ENCODE results near the gene XXYLT1. TPM values are rescaled to one million over a fixed set of nuclear protein-coding genes. Genes with fewer than 3 reads are reported as not detected.
A peak's percentile ranks its signal among the peaks of the same experiment; 100 is the strongest.
"Not testable (repeated sequence)": the region's sequence is repeated elsewhere in the genome, so short reads cannot be mapped to it uniquely, and the experiment has no call there.

XXYLT1 gene
- polyA plus RNA-seq, 4 donors: 0.81 to 11.7 (median 4.6) TPM

DNA sequence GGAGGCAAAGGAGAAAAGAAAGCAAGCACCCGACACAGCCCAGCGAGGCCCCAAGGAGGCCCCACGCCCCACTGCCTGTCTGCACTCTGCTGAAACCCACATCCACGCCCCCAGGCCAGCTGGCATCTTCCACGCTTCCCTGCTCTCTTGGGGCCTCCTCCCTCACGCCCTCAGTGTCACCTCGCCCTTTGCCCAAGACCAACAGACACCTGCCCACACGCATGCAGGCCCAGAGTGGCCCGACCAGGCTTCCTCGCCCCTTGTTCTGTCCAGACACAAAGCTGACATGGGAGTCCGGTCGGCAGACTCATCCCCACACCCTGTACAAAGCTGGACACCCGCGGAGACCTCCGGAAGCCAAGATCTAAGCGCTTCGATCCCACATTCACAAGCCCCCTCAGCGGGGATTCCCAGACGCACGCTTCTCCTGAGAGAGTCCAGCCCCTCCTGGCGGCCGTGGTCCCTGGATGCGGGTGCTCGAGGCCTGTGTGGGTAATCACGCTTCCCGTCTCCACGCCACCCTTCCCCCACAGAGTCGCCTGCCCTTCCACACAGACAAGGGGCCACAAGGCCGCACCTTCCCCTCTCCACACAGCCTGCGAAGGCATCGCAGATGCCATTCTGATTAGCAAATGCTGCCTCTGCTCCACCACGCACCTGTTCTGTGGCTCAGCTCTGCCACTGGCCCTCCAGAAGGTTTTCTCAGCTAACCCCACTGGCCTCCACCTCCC lies 176.6 kb downstream of the XXYLT1 start:
- Histone ChIP-seq H3K9me3 (ENCODE audit: control insufficient read depth in 2 of 2, insufficient read depth in 1 of 2, low read depth in 1 of 2, low read length in 1 of 2) (no peaks in the 10 kb centered on the region), H3K4me1 (ENCODE audit: control insufficient read depth in 3 of 3, insufficient read depth in 2 of 3, low read depth in 1 of 3, low read length in 2 of 3) (peaks cover 0 to 17% (median 0%) of the 10 kb centered on the region in 3 donors), H3K27me3 (ENCODE audit: control insufficient read depth in 3 of 3, insufficient read depth in 3 of 3, low read length in 3 of 3) (no peaks in the 10 kb centered on the region), H3K4me3 (ENCODE audit: low read depth in 1 of 3, low read length in 3 of 3) (no peak overlapping the region), H3K27ac (ENCODE audit: low read depth in 1 of 3, low read length in 2 of 3) (peak overlapping the region in 1 of 3 donors; percentile 29), H3K36me3 (ENCODE audit: control insufficient read depth in 3 of 3, insufficient read depth in 2 of 3, low read depth in 1 of 3, low read length in 3 of 3) (no peaks in the 10 kb centered on the region)
- FAIRE-seq (no peak), DNase-seq (peak in 1 of 2 donors; percentile 66)
- WGBS, 3 donors: 76 to 77% (median 77%) methylated on average over 31 to 32 of the region's 32 CpGs

DNA sequence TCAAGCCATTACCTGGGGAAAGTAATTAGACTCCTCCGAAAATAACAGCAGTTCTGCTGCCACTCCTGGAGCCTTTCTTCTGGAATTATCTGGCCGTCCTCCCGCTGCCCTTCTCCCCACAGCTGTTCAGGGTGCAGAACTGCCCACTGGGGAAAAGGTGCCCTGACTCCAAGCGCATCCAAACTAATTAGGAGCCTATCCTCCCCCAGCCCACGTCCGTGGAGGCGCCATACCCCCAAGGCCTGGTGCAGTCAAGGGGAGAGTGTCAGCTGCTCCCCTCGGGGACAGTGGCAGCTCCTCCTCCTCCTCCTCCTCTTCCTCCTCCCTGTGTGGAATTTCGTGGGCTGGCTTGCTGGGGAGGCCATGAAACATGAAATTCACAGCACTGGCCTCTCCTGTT lies 177.2 kb downstream of the XXYLT1 start:
- Histone ChIP-seq H3K27ac (ENCODE audit: low read depth in 1 of 3, low read length in 2 of 3) (peak overlapping the region in 1 of 3 donors; percentile 29), H3K27me3 (ENCODE audit: control insufficient read depth in 3 of 3, insufficient read depth in 3 of 3, low read length in 3 of 3) (no peaks in the 10 kb centered on the region), H3K36me3 (ENCODE audit: control insufficient read depth in 3 of 3, insufficient read depth in 2 of 3, low read depth in 1 of 3, low read length in 3 of 3) (no peaks in the 10 kb centered on the region), H3K9me3 (ENCODE audit: control insufficient read depth in 2 of 2, insufficient read depth in 1 of 2, low read depth in 1 of 2, low read length in 1 of 2) (no peaks in the 10 kb centered on the region), H3K4me1 (ENCODE audit: control insufficient read depth in 3 of 3, insufficient read depth in 2 of 3, low read depth in 1 of 3, low read length in 2 of 3) (peaks cover 0 to 17% (median 0%) of the 10 kb centered on the region in 3 donors), H3K4me3 (ENCODE audit: low read depth in 1 of 3, low read length in 3 of 3) (no peak overlapping the region)
- no peak for FAIRE-seq
- 64 to 81% (median 77%) methylated on average over 9 of the region's 9 CpGs for WGBS, 3 donors
- no peak for DNase-seq

DNA sequence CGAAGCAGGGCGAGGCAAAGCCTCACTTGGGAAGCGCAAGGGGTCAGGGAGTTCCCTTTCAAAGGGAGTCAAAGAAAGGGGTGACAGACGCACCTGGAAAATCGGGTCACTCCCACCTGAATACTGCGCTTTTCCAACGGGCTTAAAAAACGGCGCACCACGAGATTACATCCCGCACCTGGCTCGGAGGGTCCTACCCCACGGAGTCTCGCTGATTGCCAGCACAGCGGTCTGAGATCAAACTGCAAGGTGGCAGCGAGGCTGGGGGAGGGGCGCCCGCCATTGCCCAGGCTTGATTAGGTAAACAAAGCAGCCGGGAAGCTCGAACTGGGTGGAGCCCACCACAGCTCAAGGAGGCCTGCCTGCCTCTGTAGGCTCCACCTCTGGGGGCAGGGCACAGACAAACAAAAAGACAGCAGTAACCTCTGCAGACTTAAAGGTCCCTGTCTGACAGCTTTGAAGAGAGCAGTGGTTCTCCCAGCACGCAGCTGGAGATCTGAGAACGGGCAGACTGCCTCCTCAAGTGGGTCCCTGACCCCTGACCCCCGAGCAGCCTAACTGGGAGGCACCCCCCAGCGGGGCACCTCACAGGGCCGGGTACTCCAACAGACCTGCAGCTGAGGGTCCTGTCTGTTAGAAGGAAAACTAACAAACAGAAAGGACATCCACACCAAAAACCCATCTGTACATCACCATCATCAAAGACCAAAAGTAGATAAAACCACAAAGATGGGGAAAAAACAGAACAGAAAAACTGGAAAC lies 182.9 kb downstream of the XXYLT1 start:
- H3K9me3 ChIP-seq (ENCODE audit: control insufficient read depth in 2 of 2, insufficient read depth in 1 of 2, low read depth in 1 of 2, low read length in 1 of 2); H3K27me3 ChIP-seq (ENCODE audit: control insufficient read depth in 3 of 3, insufficient read depth in 3 of 3, low read length in 3 of 3); H3K27ac ChIP-seq (ENCODE audit: low read depth in 1 of 3, low read length in 2 of 3); H3K4me1 ChIP-seq (ENCODE audit: control insufficient read depth in 3 of 3, insufficient read depth in 2 of 3, low read depth in 1 of 3, low read length in 2 of 3); FAIRE-seq: not testable (repeated sequence)
- Histone ChIP-seq H3K4me3 (ENCODE audit: low read depth in 1 of 3, low read length in 3 of 3) (peak overlapping the region in 1 of 3 donors; percentile 22), H3K36me3 (ENCODE audit: control insufficient read depth in 3 of 3, insufficient read depth in 2 of 3, low read depth in 1 of 3, low read length in 3 of 3) (peaks cover 0 to 12% (median 0%) of the 10 kb centered on the region in 3 donors)
- WGBS, 3 donors: 10 to 20% (median 19%) methylated on average over 19 to 20 of the region's 25 CpGs
- peak; percentile 29 to 34 for DNase-seq

DNA sequence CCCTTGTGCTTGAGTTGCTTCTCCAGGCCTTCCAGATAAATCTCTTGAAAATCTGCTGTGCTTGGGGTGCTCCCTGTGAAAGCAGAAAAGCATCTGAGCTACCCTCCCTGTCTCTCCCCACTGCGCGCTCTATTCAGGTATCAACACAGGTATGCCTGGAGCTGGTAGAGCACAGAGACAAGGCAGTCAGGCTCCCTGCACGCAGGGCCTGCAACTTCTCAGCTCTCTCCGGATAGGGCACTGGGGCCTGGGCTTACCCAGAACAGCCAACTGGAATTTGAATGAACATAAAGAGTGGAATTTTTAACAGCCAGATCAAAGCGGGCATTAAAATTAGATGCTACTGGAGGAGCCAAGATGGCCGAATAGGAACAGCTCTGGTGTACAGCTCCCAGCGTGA lies 183.6 kb downstream of the XXYLT1 start:
- no peaks in the 10 kb centered on the region for H3K27me3 ChIP-seq (ENCODE audit: control insufficient read depth in 3 of 3, insufficient read depth in 3 of 3, low read length in 3 of 3)
- H3K9me3 ChIP-seq (ENCODE audit: control insufficient read depth in 2 of 2, insufficient read depth in 1 of 2, low read depth in 1 of 2, low read length in 1 of 2): peaks cover 0 to 3% of the 10 kb centered on the region in 2 donors
- no peak overlapping the region for H3K27ac ChIP-seq (ENCODE audit: low read depth in 1 of 3, low read length in 2 of 3)
- FAIRE-seq: no peak
- DNase-seq: peak in 1 of 2 donors; percentile 26
- H3K36me3 ChIP-seq (ENCODE audit: control insufficient read depth in 3 of 3, insufficient read depth in 2 of 3, low read depth in 1 of 3, low read length in 3 of 3): peaks cover 0 to 12% (median 2%) of the 10 kb centered on the region in 3 donors
- no peaks in the 10 kb centered on the region for H3K4me1 ChIP-seq (ENCODE audit: control insufficient read depth in 3 of 3, insufficient read depth in 2 of 3, low read depth in 1 of 3, low read length in 2 of 3)
- 57 to 74% (median 59%) methylated on average over 7 of the region's 7 CpGs for WGBS, 3 donors
- H3K4me3 ChIP-seq (ENCODE audit: low read depth in 1 of 3, low read length in 3 of 3): peak overlapping the region in 1 of 3 donors; percentile 22

DNA sequence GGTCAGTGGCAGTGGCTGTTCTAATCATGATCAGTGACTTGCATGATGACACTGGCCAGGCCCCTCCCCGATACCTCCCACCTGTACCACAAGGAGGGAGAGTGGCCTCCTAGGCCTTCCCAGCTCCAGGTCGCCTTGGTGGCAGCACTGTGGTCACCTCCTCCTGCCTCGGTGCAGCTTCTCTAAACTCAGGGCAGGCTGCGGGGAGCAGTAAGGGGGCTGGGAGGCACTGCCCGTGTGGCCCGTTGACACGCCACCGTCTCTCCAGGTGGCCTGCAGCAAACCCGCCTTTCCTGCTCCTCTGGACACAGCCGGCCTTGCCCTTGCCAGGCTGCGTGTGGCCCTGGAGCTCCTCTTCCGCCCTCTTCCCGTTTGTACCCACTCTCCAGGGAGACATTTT lies 184.1 kb downstream of the XXYLT1 start:
- Histone ChIP-seq H3K4me3 (ENCODE audit: low read depth in 1 of 3, low read length in 3 of 3) (no peak overlapping the region), H3K27me3 (ENCODE audit: control insufficient read depth in 3 of 3, insufficient read depth in 3 of 3, low read length in 3 of 3) (no peaks in the 10 kb centered on the region), H3K36me3 (ENCODE audit: control insufficient read depth in 3 of 3, insufficient read depth in 2 of 3, low read depth in 1 of 3, low read length in 3 of 3) (peaks cover 0 to 12% (median 2%) of the 10 kb centered on the region in 3 donors), H3K9me3 (ENCODE audit: control insufficient read depth in 2 of 2, insufficient read depth in 1 of 2, low read depth in 1 of 2, low read length in 1 of 2) (peaks cover 0 to 3% of the 10 kb centered on the region in 2 donors), H3K27ac (ENCODE audit: low read depth in 1 of 3, low read length in 2 of 3) (no peak overlapping the region), H3K4me1 (ENCODE audit: control insufficient read depth in 3 of 3, insufficient read depth in 2 of 3, low read depth in 1 of 3, low read length in 2 of 3) (no peaks in the 10 kb centered on the region)
- 89 to 92% (median 91%) methylated on average over 13 of the region's 13 CpGs for WGBS, 3 donors
- no peak for DNase-seq
- FAIRE-seq: no peak

GRCh38 chr3:195086341-195086740 lies 184.6 kb downstream of the XXYLT1 start:
- Histone ChIP-seq H3K9me3 (ENCODE audit: control insufficient read depth in 2 of 2, insufficient read depth in 1 of 2, low read depth in 1 of 2, low read length in 1 of 2) (peaks cover 0 to 3% of the 10 kb centered on the region in 2 donors), H3K36me3 (ENCODE audit: control insufficient read depth in 3 of 3, insufficient read depth in 2 of 3, low read depth in 1 of 3, low read length in 3 of 3) (peaks cover 0 to 14% (median 2%) of the 10 kb centered on the region in 3 donors), H3K4me3 (ENCODE audit: low read depth in 1 of 3, low read length in 3 of 3) (no peak overlapping the region), H3K27ac (ENCODE audit: low read depth in 1 of 3, low read length in 2 of 3) (no peak overlapping the region), H3K27me3 (ENCODE audit: control insufficient read depth in 3 of 3, insufficient read depth in 3 of 3, low read length in 3 of 3) (no peaks in the 10 kb centered on the region), H3K4me1 (ENCODE audit: control insufficient read depth in 3 of 3, insufficient read depth in 2 of 3, low read depth in 1 of 3, low read length in 2 of 3) (peaks cover 0 to 3% (median 0%) of the 10 kb centered on the region in 3 donors)
- DNase-seq (no peak), FAIRE-seq (no peak)
- WGBS, 3 donors: 89 to 92% (median 92%) methylated on average over 4 of the region's 4 CpGs

GRCh38 chr3:195085356-195086130 lies 185.4 kb downstream of the XXYLT1 start:
- Histone ChIP-seq H3K9me3 (ENCODE audit: control insufficient read depth in 2 of 2, insufficient read depth in 1 of 2, low read depth in 1 of 2, low read length in 1 of 2) (peaks cover 0 to 3% of the 10 kb centered on the region in 2 donors), H3K4me3 (ENCODE audit: low read depth in 1 of 3, low read length in 3 of 3) (no peak overlapping the region), H3K27ac (ENCODE audit: low read depth in 1 of 3, low read length in 2 of 3) (no peak overlapping the region), H3K4me1 (ENCODE audit: control insufficient read depth in 3 of 3, insufficient read depth in 2 of 3, low read depth in 1 of 3, low read length in 2 of 3) (peaks cover 0 to 6% (median 0%) of the 10 kb centered on the region in 3 donors), H3K36me3 (ENCODE audit: control insufficient read depth in 3 of 3, insufficient read depth in 2 of 3, low read depth in 1 of 3, low read length in 3 of 3) (peaks cover 0 to 14% (median 2%) of the 10 kb centered on the region in 3 donors), H3K27me3 (ENCODE audit: control insufficient read depth in 3 of 3, insufficient read depth in 3 of 3, low read length in 3 of 3) (no peaks in the 10 kb centered on the region)
- FAIRE-seq (no peak), DNase-seq (no peak)
- WGBS, 3 donors: 93 to 97% (median 95%) methylated on average over 21 of the region's 21 CpGs

- Histone ChIP-seq H3K4me1 (ENCODE audit: control insufficient read depth in 3 of 3, insufficient read depth in 2 of 3, low read depth in 1 of 3, low read length in 2 of 3) (peaks cover 0 to 6% (median 0%) of the 10 kb centered on the region in 3 donors), H3K27me3 (ENCODE audit: control insufficient read depth in 3 of 3, insufficient read depth in 3 of 3, low read length in 3 of 3) (no peaks in the 10 kb centered on the region), H3K9me3 (ENCODE audit: control insufficient read depth in 2 of 2, insufficient read depth in 1 of 2, low read depth in 1 of 2, low read length in 1 of 2) (peaks cover 0 to 3% of the 10 kb centered on the region in 2 donors), H3K27ac (ENCODE audit: low read depth in 1 of 3, low read length in 2 of 3) (no peak overlapping the region), H3K36me3 (ENCODE audit: control insufficient read depth in 3 of 3, insufficient read depth in 2 of 3, low read depth in 1 of 3, low read length in 3 of 3) (peaks cover 0 to 14% (median 2%) of the 10 kb centered on the region in 3 donors), H3K4me3 (ENCODE audit: low read depth in 1 of 3, low read length in 3 of 3) (no peak overlapping the region)
- 88 to 92% (median 89%) methylated on average over 5 of the region's 5 CpGs for WGBS, 3 donors
- DNase-seq (no peak), FAIRE-seq (no peak)
These were observed 186.2 kb downstream of the XXYLT1 start for GRCh38 chr3:195084746-195085145.

Data from small intestine (tissue), 7 donors.